HFFc6 (cell line): Measurements from ENCODE around the gene SLC16A10. TPM values are rescaled to one million over a fixed set of nuclear protein-coding genes. Genes with fewer than 3 reads are reported as not detected.

Experiments
- DNase-seq: peaks from one replicate; pipeline ENCODE4 v3.0.0-alpha.2; 2018
- H3K27ac Mint-ChIP-seq: 2 replicates; pipeline ENCODE4 v1.8.0; 2020; ENCODE audit warnings: mild to moderate bottlenecking, mixed read lengths
- H3K27me3 Mint-ChIP-seq: 2 replicates; pipeline ENCODE4 v1.8.0; 2021; ENCODE audit warnings: mild to moderate bottlenecking, moderate library complexity, mixed read lengths; ENCODE audit not compliant: insufficient read depth
- H3K36me3 Mint-ChIP-seq: 2 replicates; pipeline ENCODE4 v1.8.0; 2021; ENCODE audit warnings: low read depth, mixed read lengths
- H3K4me1 Mint-ChIP-seq: 2 replicates; pipeline ENCODE4 v1.8.0; 2020; ENCODE audit warnings: low read depth, mixed read lengths
- H3K4me3 Mint-ChIP-seq: 2 replicates; pipeline ENCODE4 v1.8.0; 2020; ENCODE audit warnings: mild to moderate bottlenecking, moderate library complexity, mixed read lengths
- H3K9me3 Mint-ChIP-seq: 2 replicates; pipeline ENCODE4 v1.8.0; 2020; ENCODE audit warnings: mild to moderate bottlenecking, mixed read lengths
- CTCF ChIP-seq: fragments of 200-600 bp; sonication (generic); IDR thresholded peaks from 2 replicates; pipeline ENCODE4 v1.5.0; 2021; ENCODE audit warnings: antibody characterized with exemption, mild to moderate bottlenecking
- total RNA-seq, 6 experiments: library from RNA; stranded (reverse); fragmentation: NEBNext Ultra II Directional; extraction: Animal tissue kit (Norgen Biotek cat#: 25700); gene quantifications; 2 replicates in 1 of 6; 3 replicates in 5 of 6; pipeline ENCODE4 v1.2.3, GENCODE V29; 2021

Gene SLC16A10
- total RNA-seq, 6 experiments from 2014 or later = not detected

GRCh38 chr6:111276335-111276734 lies 189.0 kb downstream of the SLC16A10 start:
- H3K36me3 Mint-ChIP-seq = peaks cover 70% of the 10 kb centered on the region
- DNase-seq = no peak
- peaks cover 10% of the 10 kb centered on the region for H3K4me1 Mint-ChIP-seq
- peaks cover 18% of the 10 kb centered on the region for H3K9me3 Mint-ChIP-seq
- TF ChIP-seq CTCF = no peak
- no peak overlapping the region for H3K27ac Mint-ChIP-seq
- H3K27me3 Mint-ChIP-seq = no peaks in the 10 kb centered on the region; the same call in none of the 2 replicates
- H3K4me3 Mint-ChIP-seq = no peak overlapping the region

- no peak overlapping the region for H3K4me3 Mint-ChIP-seq
- peaks cover 18% of the 10 kb centered on the region for H3K9me3 Mint-ChIP-seq
- DNase-seq = no peak
- TF ChIP-seq CTCF = no peak
- H3K36me3 Mint-ChIP-seq = peaks cover 70% of the 10 kb centered on the region
- no peak overlapping the region for H3K27ac Mint-ChIP-seq
- H3K27me3 Mint-ChIP-seq = no peaks in the 10 kb centered on the region; the same call in none of the 2 replicates
- H3K4me1 Mint-ChIP-seq = peaks cover 10% of the 10 kb centered on the region
These were observed 189.4 kb downstream of the SLC16A10 start for GRCh38 chr6:111276736-111277135.

GRCh38 chr6:111277819-111278218 lies 190.5 kb downstream of the SLC16A10 start:
- H3K36me3 Mint-ChIP-seq = peaks cover 74% of the 10 kb centered on the region
- no peak overlapping the region for H3K4me3 Mint-ChIP-seq
- no peak for TF ChIP-seq CTCF
- peaks cover 18% of the 10 kb centered on the region for H3K9me3 Mint-ChIP-seq
- no peak for DNase-seq
- no peak overlapping the region for H3K27ac Mint-ChIP-seq
- no peaks in the 10 kb centered on the region; the same call in none of the 2 replicates for H3K27me3 Mint-ChIP-seq
- peaks cover 10% of the 10 kb centered on the region for H3K4me1 Mint-ChIP-seq

DNA sequence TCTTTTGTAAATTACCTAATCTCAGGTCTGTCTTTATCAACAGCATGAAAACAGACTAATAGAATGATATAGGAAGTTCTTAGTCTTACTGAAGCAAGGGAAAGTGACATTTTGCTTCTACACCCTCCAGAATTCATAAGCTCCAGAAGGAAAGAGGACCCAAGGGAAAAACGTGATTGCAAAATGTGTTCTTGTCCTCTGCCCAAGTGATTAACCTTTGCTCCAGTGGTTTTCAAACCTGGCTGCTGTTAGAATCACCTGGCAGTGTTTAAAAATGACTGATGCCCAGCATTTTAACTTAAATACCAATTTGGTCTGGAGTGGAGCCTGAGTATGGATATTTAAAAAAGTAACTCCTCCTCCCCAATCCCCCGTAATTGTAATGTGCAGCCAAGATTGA lies 191.4 kb downstream of the SLC16A10 start:
- no peak overlapping the region for H3K4me3 Mint-ChIP-seq
- peaks cover 71% of the 10 kb centered on the region for H3K36me3 Mint-ChIP-seq
- H3K27ac Mint-ChIP-seq = no peak overlapping the region
- H3K4me1 Mint-ChIP-seq = peaks cover 10% of the 10 kb centered on the region
- peaks cover 18% of the 10 kb centered on the region for H3K9me3 Mint-ChIP-seq
- TF ChIP-seq CTCF = no peak
- no peak for DNase-seq
- H3K27me3 Mint-ChIP-seq = no peaks in the 10 kb centered on the region; the same call in none of the 2 replicates

DNA sequence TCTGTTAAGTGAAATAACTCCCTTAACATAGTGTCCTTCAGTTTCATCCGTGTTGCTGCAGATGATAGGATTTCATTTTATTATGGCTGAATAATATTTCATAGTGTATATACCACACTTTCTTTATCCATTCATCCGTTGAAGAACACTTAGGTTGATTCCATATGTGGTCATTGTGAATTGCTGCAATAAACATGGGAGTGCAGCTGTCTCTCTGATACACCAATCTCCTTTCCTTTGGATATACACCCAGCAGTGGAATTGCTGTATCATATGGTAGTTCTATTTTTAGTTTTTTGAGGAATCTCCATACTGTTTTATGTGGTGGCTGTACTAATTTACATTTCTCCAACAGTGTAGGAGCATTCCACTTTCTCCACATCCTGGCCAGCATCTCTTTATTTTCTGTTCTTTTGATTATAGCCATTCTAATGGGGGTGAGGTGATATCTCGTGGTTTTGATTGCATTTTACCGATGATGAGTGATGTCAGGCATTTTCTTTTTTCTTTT lies 193.2 kb downstream of the SLC16A10 start:
- Mint-ChIP-seq H3K27ac (peak overlapping the region; percentile 43; the same call in 1 of the 2 replicates), H3K27me3 (no peaks in the 10 kb centered on the region; the same call in none of the 2 replicates), H3K9me3 (peaks cover 4% of the 10 kb centered on the region; the same call in 1 of the 2 replicates), H3K4me1 (peaks cover 10% of the 10 kb centered on the region), H3K36me3 (peaks cover 56% of the 10 kb centered on the region), H3K4me3 (no peak overlapping the region)
- no peak for DNase-seq
- TF ChIP-seq CTCF = no peak

Other genes with a start within 250 kb of the SLC16A10 start
- 100 to 1,000 TPM in 5 of 6 experiments, 10 to 100 TPM in 1; 86.4 to 119 (median 109) TPM for gene AMD1, start 212.7 kb upstream of the SLC16A10 start, total RNA-seq
- 100 to 1,000 TPM; 119 to 134 (median 127) TPM for gene GTF3C6, start 128.8 kb upstream of the SLC16A10 start, total RNA-seq
- 10 to 100 TPM; 39.3 to 48.7 (median 40.9) TPM for gene RPF2, start 105.5 kb upstream of the SLC16A10 start, total RNA-seq